Right lobe of liver (tissue), 4 donors: ENCODE results near the gene ZNF513.

Source experiments
- CTCF ChIP-seq, 4 donors: fragments of 200-600 bp in 3 of 4; fragments of 450-650 bp in 1 of 4; IDR thresholded peaks; one replicate each; pipeline versions ENCODE4 v1.5.1 to v1.8.0; 2016 to 2022; ENCODE audit warnings: antibody characterized with exemption in 4 of 4, mild to moderate bottlenecking in 2 of 4
- POLR2A ChIP-seq: fragments of 450-650 bp; IDR thresholded peaks from one replicate; pipeline ENCODE4 v1.6.1; 2017; ENCODE audit warnings: antibody characterized with exemption, mild to moderate bottlenecking
- donor health status: DM: no; HTN: no; CAD: no.
- donor health status: DM: no; HTN: no; CAD: no.
- donor health status: DM: no; HTN: yes; CAD: no.

GRCh38 chr2:27373567-27373966 lies 7.0 kb downstream of the ZNF513 start:
- TF ChIP-seq CTCF (IDR thresholded peaks at IDR 0.05), result no peak
- no peak for TF ChIP-seq POLR2A
